Amygdala (tissue), 56 donors: ENCODE results near the gene SEMA4D.
A peak's percentile ranks its signal among the peaks of the same experiment; 100 is the strongest.

Experiments
- DNase-seq, 56 donors: peaks; one replicate each; lab custom pipeline; 2025; lab: John Stamatoyannopoulos, UW

Gene SEMA4D

GRCh38 chr9:89529243-89530035, 31.5 kb upstream of the SEMA4D start:
- DNase-seq = peak in 19 of 56 donors; percentile 15 to 79 (median 36)

DNA sequence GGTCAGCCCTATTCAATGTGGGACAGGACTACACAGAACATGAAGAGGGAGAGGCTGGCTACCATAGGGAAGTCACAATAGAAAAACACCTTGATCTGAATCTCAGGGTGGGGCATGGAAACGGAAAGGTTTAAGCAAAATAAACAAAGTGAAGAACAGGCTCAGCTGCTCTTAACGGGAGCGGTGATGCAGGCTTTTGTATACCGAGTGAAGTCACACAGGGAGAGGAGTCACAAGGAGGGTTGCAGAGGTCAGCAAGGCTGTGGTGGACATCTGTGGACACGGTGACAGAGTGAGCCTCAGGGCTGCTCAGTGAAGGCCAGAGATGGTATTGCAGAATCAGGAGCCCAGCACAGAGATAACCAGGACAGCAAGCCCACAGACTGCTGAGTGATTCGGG, 30.6 kb upstream of the SEMA4D start:
- peak in 1 of 56 donors; percentile 14 for DNase-seq

- no peak for DNase-seq
Measured at GRCh38 chr9:89528131-89528530, 30.2 kb upstream of the SEMA4D start.

DNA sequence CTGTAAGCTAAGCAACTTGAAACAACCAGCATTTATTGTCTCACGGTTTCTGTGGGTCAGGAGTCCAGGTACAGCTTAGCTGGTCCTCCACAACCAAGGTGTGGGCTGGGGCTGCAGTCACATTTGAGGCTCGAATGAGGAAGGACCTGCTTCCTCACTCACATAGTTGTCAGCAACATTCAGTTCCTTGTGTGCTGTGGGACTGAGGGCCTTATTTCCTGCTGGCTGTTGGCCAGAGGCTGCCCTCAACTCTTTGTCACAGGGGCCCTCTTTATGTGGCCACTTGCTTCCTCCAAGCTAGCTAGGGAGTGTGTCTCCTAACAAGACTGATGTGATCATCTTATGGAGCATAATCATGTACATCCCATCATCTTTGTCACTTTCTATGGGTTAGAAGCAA, 29.2 kb upstream of the SEMA4D start:
- peak in 8 of 56 donors; percentile 20 to 64 (median 26) for DNase-seq

- no peak for DNase-seq
Measured at GRCh38 chr9:89526667-89527066, 28.8 kb upstream of the SEMA4D start.

DNA sequence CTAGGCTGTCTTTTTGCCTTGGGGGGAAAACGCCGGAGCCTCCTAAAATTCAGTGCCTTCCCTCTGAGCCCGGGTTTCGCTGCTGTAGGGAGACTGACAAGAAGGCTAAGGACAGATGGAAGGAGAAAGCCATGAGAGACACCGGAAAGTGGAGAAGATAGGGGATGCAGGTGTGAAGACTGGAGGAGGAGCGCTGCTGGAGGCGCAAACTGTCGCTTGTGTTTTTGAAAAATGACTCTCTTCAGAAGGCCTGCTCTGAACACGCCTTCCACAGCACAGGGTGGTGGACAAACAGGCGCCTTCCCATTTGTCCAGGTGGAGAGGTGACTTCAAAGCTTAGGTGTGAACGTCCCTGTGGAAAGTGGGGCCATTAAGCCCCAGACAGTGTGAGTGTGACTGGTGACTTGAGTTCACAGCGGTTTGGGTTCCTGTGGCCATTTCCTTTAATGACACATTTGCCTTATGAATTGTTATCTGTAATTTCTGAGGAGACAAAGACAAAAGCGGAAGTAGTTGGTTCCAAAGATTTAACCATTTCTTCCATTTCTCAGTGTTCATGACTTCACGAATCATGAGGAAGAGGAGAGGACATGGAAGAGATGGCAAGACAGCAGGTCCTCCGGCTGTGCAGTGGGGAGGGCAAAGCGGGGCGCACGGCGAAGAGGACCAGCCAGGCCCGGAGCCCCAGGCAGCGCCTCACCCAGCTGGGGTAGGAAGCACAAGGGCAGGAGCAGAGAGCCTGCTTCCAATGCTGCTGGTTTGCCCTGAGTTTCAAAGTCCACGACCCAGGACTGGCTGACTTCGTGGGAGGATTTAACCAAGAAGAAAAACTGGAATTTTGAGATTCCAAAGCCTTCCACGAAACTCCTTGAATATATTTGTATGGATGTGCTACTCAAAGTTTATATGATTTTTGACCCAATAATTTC, 27.8 kb upstream of the SEMA4D start:
- DNase-seq = no peak

GRCh38 chr9:89524963-89525362, 27.1 kb upstream of the SEMA4D start:
- DNase-seq = no peak

DNA sequence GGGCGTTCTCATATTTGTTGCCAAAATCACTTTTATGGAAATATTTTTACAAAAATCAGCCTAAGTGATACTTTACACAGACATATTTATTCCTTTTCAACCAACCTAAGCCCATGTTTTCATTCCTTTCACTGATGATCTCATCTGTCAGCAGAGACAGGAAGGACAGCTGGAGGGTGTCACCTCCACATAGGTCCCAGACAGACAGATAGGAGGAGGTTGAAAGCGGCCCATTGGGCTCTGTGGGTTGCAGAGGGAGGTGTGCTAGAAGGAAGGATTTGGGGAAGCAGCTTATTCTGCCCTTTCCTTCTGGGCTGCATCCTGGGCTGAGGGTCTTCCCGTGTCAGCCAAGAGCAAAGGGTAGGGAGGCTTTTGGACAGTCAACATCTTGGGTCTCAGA, 26.0 kb upstream of the SEMA4D start:
- DNase-seq = no peak

DNA sequence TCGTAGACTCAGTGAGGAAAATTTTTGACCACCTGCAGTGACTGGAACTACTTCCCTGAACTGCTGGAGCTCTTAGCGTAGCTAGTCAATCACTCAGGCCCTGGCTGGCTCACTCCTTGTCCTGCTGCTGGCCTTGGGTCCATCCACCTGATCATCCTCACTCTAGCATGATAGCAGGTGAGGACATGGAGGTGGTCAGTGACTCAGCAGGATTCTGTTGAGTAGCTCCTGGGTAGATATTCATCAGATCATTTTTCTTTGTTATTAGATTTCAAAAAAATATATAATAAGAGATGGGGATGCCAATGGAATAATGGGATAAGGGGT, 25.0 kb upstream of the SEMA4D start:
- no peak for DNase-seq

GRCh38 chr9:89522261-89522958, 24.5 kb upstream of the SEMA4D start:
- DNase-seq = peak in 3 of 56 donors; percentile 22 to 25 (median 22)

GRCh38 chr9:89519366-89519805, 21.5 kb upstream of the SEMA4D start:
- DNase-seq = peak in 2 of 56 donors; percentile 10 to 26

DNA sequence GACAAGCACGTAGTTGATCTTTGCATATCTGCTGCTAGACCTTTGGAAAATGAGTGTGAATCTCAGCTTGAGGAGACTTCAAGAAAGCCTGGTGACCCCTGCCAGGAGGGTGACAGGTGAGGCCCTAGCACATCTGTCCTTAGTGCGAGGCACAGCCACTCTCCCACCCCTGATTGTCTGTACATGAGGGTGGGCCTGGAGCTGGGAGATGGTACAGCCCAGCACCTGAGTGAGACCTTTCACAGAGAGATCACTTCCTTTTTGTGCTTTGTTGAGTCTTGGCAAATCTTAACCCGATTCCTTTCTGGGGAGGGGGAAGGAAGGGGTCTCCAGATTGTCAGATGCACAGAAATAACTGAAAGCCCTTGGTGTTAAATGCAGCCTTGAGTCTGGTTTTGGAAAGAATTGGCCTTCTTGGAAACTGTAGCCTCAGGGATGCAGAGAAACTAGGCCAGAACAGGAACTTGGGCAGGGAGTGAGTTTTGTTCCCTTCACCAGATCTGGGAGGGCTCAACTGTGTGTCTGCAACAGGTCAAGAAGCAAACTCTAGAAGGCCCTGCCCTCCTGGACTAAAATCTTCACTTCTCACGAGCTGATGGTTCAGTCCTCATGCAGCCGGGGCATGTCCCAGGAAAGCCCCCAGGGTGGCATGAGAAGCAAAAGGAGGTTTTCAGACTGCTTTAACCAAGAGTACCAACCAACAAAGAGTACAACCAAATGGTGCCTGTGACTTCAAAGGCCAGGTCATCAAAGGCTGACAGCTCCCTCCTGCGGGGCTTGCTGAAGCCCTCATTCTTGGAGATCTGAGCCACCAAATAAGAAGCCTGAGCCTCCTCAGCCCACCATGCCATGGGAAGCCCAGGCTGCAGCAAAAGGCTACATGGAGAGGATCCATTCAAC, 20.8 kb upstream of the SEMA4D start:
- no peak for DNase-seq

- no peak for DNase-seq
Measured at GRCh38 chr9:89515416-89515815, 17.5 kb upstream of the SEMA4D start.

DNA sequence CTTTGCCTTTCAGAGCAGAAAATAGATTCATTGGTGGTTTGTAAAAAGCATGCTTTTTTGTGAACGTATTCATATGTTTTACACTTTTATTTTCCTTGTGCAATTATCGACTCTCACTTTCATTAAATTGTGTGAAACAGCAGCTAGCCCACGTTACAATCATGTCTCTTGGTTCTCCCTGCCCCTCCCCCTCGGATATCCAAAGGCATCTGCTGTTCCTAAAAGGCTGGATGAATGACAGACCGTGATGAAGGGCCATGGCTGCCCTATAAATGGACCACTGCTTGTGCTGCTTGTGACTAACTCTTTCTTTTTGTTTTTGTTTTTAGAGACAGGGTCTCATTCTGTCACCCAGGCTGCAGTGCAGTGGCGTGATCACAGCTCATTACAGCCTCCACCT, 17.0 kb upstream of the SEMA4D start:
- no peak for DNase-seq

DNA sequence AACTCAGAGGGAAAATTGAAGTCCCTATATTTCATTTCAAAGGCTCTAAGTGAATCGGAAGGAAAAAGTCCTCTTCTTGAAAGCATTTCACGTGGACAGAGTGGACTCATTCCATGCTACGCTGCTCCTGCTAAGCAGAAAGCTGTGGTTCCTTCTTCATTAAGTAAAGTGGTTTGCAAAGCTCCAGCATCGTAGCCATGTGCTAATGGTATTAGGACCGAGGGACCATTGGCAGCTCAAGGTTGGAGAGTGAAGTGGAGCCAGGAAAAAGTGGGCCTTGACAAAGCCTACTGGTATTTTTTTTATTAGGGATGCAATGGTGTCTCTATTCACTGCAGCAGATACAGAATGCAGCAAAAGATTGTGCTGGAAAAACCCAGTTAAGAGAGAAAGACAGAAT, 16.4 kb upstream of the SEMA4D start:
- no peak for DNase-seq

- no peak for DNase-seq
Measured at GRCh38 chr9:89513837-89514236, 15.9 kb upstream of the SEMA4D start.

DNA sequence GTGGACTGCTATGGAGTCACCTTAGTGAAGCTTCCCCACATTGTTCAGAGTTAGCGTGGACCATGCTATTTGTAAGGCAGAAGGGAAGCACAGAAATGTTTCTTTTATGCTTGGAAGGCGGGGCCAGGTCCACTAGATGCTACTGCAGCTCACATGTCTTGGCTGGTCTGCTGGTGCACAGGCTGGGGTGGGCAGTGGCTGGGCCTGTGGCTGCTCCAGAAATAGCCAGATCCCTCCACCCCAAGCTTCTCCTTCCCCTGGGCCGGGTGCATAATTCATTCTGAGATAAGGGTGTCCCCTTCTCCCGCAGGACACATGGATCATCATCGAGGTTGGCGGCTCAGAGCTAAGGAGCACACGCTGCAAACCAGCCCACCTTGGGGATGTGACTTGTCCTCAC, 14.5 kb upstream of the SEMA4D start:
- DNase-seq = no peak

GRCh38 chr9:89508951-89509615, 11.2 kb upstream of the SEMA4D start:
- DNase-seq = no peak

- no peak for DNase-seq
Measured at GRCh38 chr9:89505911-89506310, 8.0 kb upstream of the SEMA4D start.
